ENCODE results near the gene EXOC4.

DNA sequence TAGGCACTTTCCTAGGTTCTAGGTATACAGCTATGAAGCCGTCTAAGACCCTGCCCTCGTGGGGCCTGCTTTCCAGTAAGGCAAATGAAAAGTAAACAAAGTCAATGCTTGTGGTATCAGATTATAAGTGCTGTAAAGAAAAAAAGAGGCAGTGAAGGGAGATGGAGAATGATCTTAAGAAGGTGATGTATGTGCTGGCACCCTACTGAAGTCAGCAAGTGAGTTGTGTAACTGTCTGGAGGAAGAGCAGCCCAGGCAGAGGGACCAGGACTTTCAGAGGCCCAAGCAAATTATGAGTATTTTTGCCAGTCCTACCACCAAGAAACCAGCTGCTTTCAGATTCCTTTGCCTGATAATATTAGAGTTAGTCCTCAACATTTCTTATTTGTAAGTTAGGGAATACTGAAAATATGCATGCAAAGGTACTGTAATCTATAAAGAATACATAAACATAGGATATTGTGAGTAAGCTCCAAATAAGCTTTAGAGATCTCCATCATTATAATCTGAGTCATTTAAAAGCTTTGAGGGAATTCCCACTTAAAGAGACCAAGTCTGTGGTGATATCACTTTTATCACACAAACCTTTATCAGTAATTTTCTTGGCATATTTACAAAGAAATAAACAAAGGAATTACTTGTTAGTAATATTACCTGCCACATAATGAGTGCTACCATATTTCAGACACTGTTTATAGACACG lies 545.1 kb downstream of the EXOC4 start:
- TF ChIP-seq, protein P1, sequence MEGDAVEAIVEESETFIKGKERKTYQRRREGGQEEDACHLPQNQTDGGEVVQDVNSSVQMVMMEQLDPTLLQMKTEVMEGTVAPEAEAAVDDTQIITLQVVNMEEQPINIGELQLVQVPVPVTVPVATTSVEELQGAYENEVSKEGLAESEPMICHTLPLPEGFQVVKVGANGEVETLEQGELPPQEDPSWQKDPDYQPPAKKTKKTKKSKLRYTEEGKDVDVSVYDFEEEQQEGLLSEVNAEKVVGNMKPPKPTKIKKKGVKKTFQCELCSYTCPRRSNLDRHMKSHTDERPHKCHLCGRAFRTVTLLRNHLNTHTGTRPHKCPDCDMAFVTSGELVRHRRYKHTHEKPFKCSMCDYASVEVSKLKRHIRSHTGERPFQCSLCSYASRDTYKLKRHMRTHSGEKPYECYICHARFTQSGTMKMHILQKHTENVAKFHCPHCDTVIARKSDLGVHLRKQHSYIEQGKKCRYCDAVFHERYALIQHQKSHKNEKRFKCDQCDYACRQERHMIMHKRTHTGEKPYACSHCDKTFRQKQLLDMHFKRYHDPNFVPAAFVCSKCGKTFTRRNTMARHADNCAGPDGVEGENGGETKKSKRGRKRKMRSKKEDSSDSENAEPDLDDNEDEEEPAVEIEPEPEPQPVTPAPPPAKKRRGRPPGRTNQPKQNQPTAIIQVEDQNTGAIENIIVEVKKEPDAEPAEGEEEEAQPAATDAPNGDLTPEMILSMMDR (IDR thresholded peaks at IDR 0.05) = no peak
- no peak for TF ChIP-seq POLR2AphosphoS5 (IDR thresholded peaks at IDR 0.05; ENCODE audit: insufficient read depth in 1 of 2, low read depth in 1 of 2)

Measured in vagina (tissue), 2 donors.